ENCODE measurements around the gene PDE6G. TPM values are rescaled to one million over a fixed set of nuclear protein-coding genes. Genes with fewer than 3 reads are reported as not detected.
A peak's percentile ranks its signal among the peaks of the same experiment; 100 is the strongest.
"Not testable (repeated sequence)": the region's sequence is repeated elsewhere in the genome, so short reads cannot be mapped to it uniquely, and the experiment has no call there.

Gene PDE6G
- total RNA-seq, 1 donor from 2014 or later, result 0.40 TPM

DNA sequence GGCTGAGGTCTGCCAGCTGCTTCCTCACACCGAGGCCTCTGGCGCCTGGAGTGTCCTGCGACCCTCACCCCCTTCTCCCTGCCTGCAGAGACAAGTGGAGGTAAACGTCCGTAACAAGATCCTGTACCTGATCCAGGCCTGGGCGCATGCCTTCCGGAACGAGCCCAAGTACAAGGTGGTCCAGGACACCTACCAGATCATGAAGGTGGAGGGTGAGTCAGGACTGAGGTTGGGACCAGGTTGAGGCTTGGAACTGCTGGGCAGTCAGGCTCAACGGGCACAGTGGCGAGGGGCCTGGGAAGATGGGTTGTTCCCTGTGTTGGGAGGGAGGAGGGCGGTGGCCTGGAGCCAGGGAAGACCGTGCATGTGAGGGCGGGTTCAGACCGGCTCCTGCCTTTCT lies 32.3 kb upstream of the PDE6G start:
- no peak for DNase-seq (ENCODE audit: low spot score)

DNA sequence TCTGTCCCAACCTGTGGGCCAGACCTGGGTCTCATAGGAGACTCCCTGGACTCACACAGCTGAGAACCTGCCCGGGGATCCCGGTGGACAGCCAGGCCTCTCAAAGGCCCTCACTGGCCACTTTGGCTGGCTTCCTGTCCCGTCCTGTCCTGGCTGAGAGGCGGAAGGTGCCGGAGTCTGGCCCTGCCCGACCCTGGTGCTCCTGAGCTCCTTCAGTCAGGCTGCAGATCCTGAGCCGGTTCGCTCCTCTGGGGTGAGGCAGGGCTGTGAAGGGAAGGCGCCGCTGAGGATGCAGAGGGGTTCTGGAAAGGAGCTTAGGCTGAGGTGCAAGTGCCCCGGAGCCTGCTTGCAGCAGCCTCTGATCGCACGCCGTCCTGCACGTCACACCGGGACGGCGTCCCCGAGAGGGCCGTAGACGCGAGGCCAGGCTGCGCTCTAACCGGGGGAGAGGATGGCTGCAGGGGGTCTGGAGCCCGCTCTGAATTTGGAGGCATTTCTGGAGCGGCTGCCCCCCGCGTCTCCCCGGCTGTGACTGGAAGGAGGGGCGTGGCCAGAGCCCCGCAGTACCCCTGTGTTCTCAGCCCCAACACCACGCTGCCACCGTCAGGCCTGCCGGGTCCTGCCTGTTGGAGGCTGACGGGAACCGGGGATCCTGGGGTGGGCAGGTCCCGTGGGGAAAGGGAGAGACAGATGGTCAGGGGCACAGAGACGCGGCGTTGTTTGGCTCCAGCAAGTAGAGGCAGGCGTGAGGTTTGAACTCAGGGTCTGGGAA lies 31.6 kb upstream of the PDE6G start:
- DNase-seq (ENCODE audit: low spot score) (no peak), ATAC-seq (no peak)

More for the DNA sequence above, 32.3 kb upstream of the PDE6G start:
- no peak for ATAC-seq

DNA sequence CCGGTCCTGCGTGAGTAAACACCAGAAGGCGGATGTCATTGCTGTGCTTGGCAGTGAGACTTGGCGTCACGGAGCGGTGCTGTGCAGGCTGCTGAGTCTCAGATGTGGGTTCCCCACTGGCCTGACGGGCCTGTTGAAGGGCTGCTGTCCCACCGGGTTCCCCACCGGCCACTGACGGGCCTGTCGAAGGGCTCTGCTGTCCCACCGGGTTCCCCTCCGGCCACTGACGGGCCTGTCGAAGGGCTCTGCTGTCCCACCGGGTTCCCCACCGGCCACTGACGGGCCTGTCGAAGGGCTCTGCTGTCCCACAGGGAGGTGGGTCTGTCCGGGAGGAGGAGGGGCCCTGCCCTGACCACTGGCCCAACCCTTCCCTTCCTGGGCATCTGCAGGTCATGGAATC lies 30.3 kb upstream of the PDE6G start:
- DNase-seq (ENCODE audit: low spot score) (no peak), ATAC-seq (no peak)

DNA sequence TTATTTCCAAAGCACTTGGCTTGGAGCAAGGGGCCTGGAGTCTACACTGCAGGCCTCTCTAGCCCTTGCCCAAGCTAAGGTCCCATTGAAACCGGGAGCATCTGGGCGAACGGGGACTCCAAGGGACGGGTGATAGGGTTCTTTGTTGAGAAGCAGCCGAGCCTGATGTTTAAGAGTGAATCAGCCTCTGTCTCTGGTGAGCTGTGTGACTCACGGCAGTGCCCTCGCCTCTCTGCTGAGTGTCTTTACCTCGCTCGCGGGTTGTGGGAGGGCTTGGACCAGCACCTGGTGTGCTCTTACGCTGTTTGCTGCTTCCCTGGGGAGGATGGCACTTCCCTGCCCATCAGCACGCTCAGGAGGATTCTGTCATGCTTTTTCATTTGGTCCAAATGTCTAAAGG lies 28.8 kb upstream of the PDE6G start:
- no peak for DNase-seq (ENCODE audit: low spot score)
- no peak for ATAC-seq

DNA sequence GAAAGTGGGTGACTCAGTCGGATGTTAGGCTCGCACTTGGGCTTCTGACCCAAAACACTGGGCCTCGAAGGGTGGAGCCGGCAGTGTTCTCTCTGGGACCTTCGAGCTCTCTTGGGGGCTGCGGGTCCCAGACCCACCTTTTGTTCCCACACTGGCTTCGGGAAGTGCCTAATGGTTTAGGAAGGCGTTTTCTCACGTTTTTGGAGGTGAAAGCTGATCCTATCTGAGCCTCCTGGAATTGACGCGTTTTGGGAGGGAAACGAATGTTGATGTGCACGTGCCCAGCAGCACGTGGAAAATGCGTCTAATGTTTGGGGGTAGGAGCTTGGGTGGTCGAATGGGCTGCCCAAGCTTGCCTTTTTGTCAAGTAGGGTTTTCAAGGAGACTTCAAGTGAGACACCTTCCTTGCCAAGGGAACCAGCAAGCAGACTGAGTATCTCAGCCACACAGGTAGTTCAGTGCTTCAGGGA lies 28.1 kb upstream of the PDE6G start:
- ATAC-seq (no peak), DNase-seq (ENCODE audit: low spot score) (no peak)

DNA sequence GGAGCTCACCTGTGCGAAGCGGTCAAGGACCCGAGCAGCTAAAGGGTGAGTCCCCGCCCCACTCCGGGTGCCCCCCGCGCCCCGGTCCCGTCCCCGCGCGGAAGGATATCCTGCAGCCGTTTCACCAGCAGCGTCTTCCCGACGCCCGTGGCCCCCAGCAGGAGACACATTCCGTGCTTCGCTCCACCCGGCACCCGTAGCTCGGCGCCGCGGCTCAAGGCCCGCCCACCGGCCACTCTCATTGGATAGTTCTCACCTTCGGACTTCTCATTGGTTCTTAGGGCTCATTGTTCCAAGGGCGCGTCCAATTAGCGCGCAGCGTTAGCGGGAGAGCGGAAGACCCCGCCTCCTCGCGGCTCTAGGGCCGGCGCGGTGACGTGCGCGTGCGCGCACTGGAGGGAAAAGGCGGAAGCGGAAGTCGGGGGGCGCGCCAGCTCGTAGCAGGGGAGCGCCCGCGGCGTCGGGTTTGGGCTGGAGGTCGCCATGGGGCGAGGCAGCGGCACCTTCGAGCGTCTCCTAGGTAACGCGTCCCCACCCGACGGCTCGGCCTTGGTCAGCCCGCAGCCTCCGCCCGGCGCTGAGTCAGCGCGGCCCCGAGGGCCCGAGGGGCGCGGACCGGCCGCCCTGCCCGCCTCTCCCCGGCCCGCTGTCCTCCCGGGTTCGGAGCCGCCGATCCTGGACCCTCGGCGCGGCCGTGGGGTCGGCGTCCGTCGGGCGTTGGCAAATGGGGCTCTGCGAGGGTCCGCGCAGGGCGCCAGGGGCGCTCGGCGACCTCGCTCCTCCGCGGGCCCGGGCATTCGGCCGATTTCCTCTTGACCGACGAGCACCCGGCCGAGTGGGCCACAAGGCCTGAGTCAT lies 27.5 kb upstream of the PDE6G start, which contains the start of the genes ARL16 and HGS:
ARL16 (minus strand) TSS at position 214 of the 858 bp plus-strand sequence; CDS start at position 170, 44 bp downstream.
HGS (plus strand) TSS at position 428 of the 858 bp plus-strand sequence; CDS start at position 484, 56 bp downstream.
- ATAC-seq, result peak; percentile 90
- peak; percentile 99 for DNase-seq (ENCODE audit: low spot score)

DNA sequence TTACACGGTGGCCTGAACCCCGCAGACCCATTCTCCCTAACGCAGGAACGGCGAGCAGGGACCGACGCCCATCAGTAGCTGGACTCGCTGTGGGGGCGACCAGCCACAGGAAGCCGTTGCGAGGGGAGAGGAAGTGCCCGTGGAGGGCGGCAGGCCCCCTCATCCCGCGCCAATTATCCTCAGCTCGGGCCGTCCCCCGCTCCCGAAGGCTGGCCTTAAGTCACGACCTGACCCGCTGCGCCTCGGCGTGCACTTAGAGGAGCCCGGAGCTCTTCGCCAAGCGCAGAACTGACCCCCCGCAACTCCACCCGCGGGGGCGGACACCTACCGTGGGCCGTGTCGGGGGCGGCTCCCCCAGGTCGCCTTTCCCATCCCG lies 26.9 kb upstream of the PDE6G start:
- ATAC-seq (peak; percentile 19), DNase-seq (ENCODE audit: low spot score) (no peak)

DNA sequence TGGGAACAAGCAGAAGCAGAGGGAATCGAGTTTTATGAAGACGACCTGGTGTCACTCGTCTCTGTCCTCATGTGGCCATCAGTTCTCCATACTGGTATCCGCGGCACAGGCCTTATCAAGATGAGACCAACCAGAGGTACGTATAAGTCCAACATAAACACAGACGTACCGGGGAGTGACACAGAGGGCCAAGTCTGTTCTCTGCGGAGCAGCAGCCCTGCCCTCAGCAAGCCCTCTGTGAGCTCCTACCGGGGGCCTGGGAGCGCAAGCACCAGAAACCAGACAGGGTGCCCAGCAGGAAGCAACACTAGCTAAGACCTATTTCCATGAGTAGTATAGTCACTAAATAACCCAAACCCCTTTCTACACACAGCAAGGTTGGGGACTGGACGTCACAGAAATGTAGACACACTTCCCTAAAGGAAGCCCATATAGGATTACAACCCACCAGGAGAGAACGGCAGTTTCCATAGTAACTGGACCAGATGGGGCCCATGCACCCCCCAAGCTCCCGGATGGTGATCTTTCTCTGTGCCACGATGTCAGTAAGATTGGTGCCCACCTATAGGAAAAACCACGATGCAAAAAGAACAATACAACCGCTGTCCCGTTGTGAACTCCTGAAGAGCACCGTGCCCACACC lies 26.3 kb upstream of the PDE6G start:
- no peak for DNase-seq (ENCODE audit: low spot score)
- ATAC-seq, result no peak

DNA sequence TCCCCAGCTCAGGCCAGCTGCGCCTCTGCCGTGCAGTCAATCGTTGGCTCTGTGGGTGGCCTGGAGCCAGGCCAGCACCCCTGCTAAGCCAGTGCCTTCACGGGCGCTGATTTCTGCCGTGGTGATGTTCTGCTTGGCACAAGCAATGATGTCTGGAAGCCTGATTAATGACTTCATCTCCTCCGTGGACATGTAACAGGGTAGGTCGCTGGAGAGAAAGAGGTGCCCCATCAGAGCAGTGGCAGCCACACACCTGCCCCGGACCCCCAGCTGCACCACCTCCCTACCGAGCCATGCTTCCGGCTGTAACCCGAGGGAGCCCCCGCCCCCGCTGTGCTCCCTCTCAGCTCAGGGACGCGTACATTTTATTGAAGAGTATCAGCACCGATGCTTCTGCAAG lies 25.3 kb upstream of the PDE6G start:
- DNase-seq (ENCODE audit: low spot score) (no peak), ATAC-seq (no peak)

DNA sequence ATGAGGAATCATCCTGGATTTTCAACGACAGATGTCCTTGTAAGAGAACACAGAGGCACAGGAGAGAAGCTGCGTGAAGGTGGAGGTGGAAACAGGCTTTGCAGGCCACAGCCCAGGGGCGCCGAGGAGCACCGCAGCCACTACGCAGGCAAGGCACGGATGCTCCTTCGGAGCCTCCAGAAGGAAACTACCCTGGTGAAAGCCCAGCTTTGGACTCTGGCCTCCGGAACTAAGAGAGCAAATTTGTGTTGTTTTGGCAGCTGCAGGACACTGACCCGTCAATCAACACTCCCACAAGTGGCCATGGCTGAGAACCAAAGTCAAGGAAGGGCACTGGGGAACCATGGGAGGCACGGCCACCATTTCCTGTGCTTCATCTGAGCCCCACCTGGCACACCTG lies 23.8 kb upstream of the PDE6G start:
- DNase-seq (ENCODE audit: low spot score), result peak; percentile 74
- peak; percentile 49 for ATAC-seq

DNA sequence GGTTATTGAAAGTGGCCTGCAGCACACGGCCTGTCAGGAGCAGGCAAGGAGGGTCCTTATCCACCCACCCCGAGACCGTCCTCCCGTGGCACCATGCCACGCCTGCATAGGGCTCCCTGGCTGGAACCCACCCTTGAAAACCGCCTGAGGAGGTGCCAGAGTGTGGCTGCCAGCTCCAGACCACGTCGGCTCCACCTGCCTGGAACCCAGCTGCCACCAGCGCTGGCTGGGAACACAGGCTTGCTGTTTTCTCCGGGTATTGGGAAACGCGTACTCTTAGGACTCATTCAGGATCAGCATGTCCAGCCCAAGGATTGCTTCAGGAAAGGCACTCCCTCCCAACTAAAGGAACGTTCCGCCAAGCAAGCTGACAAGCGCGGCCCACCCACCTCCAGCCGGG lies 20.6 kb upstream of the PDE6G start:
- DNase-seq (ENCODE audit: low spot score) (peak; percentile 67), ATAC-seq (peak; percentile 78)

DNA sequence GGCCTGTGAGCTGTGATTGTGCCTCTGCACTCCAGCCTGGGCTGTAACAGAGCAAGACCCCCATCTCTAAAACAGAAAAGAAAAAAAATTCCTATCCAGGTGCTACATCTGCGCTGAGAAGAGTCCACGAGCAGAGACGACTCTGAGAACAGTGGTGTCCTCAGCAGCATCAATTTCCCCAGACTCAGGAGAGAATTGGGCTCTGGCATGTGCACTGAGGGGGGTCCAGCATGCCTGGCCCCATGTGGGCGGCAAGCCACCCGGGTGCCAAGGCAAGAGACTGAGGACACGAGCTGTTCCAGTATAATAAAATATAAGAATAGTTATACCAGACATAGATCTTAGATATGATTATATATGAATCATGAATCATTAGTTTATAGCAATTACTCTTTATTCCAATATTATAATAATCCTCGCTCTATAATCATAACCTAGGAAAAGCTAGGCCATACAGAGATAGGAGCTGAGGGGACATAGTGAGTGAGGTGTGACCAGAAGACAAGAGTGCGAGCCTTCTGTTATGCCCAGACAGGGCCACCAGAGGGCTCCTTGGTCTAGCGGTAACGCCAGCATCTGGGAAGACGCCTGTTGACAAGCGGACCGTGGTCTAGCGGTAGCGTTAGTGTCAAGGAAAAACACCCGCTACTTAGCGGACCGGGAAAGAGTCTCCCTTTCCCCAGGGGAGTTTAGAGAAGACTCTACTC lies 19.3 kb upstream of the PDE6G start:
- not testable (repeated sequence) for ATAC-seq; DNase-seq (ENCODE audit: low spot score)

DNA sequence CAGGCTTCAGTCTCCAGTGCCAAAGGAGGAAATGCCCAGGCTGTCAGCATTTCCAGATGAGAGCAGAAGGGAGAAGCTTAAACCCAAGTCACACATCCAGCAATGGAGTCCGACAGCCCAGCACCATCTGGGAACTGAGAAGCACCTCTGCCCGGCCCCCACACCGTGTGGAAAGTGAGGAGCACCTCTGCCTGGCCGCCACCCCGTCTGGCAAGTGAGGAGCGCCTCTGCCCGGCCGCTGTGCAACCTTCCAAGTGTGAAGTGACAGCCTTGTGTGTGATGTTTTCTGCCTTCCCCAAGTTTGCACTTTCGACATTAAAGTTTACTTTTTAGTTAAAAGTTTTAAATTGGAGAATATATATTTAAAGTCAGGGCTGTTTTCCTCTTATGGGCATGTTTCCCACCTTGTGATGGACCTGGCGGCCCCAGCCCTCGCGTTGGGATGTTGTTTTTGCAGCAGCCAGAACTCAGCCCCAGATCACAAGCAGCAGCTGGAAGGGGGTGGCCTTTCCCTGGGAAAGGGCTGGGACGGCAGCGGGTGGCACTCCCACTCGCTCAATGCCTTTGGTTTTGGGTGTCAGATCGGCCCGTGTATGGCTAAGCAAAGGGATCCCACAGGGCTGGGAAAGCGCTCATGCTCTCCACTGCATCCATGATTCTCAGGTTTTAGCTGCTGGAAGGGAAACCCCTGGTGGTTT lies 17.4 kb upstream of the PDE6G start:
- DNase-seq (ENCODE audit: low spot score) (no peak), ATAC-seq (no peak)

DNA sequence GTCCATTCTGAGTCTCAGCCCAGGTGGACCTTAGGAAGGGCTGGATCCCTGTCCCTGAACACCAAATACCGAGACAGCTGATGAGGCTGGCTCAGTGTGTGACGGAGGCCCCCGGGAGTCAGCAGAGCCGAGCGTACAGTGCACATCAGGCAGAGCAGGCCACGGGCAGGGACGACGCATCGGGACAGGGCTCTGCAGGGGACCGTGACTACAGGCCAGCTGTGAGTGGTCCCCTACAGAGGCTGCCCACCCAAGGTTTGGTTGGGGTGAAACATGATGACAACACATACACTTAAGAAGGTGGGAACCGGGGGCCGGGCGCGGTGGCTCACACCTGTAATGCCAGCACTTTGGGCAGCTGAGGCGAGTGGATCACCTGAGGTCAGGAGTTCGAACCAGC lies 16.6 kb upstream of the PDE6G start:
- no peak for DNase-seq (ENCODE audit: low spot score)
- ATAC-seq, result no peak

DNA sequence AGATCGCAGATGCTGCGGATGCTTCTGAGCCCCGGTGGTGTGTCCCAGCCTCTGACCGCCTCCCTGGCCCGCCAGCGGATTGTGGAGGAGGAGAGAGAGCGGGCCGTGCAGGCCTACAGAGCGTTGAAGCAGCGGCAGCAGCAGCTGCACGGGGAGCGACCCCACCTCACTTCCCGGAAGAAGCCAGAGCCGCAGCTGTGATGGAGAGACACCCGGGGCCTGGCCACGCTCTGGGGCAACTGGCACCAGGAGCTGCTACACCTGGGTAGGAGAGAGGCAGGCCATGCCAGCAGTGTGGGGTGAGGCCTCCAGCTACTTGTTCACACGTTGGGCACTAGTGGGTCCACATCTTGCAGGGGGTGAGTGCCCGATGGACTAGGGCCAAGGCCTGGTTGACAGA lies 16.2 kb upstream of the PDE6G start:
- ATAC-seq (no peak), DNase-seq (ENCODE audit: low spot score) (no peak)

DNA sequence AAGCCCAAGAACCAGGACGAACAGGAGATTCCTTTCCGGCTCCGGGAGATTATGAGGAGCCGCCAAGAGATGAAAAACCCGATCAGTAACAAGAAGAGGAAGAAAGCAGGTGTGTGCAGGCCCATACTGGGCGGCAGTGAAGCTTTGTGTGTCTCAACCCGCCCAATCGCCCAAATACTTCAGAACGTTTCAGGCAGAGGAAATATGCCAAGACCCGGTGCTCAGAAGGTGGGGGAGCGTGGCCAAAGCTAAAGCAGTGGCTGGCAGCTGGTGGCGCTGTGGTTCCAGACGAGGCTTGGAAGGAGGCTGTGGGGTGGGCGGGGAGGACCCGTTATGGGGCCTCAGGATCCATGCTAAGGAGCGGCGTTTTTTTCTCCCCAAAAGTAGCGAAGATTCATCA lies 11.4 kb upstream of the PDE6G start:
- ATAC-seq (no peak), DNase-seq (ENCODE audit: low spot score) (no peak)

DNA sequence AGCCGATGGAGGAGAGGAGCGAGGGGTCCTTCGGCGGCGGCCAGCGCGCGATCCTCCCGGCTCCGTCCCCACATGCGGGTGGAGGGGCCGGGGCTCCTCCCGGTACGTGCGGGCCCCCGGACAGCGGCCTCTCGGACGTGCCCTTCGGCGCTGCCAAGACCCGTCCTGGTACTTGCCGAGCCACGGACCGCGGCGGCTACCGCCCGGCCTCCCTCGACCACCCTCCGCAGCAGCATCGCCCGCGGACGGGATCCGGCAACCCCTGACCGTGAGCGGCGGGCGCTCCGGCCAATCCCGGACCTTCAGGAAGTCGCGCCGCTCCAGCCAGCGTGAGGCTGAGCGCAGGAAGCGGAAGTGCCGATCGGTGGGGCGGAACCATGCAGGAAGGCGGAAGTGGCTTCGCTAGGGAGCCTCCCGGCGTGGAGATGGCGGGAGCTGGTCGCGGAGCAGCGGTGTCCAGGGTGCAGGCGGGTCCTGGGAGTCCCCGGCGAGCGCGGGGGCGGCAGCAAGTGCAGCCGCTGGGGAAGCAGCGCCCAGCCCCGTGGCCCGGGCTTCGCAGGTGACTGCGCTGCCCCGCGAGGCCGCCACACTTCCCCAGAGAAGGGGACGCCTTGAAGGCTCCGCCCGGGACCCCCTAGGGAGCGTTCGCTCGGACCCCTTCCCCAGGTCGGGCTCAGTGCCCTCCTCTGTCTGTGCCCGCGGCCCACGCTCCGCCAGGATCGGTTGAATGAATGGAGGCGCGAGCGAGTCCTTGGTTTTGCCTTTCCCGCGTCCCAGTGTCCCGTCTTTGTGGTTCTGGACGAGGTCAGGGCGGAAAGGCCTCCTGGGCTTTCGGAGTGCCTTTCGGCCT lies 10.2 kb upstream of the PDE6G start, which contains the start of the genes CCDC137 and OXLD1:
CCDC137 (plus strand) TSS at position 396 of the 850 bp plus-strand sequence; CDS start at position 426, 30 bp downstream.
OXLD1 (minus strand) TSS at position 264 of the 850 bp plus-strand sequence; CDS start at position 236, 28 bp downstream.
- DNase-seq (ENCODE audit: low spot score), result peak; percentile 97
- peak; percentile 97 for ATAC-seq

DNA sequence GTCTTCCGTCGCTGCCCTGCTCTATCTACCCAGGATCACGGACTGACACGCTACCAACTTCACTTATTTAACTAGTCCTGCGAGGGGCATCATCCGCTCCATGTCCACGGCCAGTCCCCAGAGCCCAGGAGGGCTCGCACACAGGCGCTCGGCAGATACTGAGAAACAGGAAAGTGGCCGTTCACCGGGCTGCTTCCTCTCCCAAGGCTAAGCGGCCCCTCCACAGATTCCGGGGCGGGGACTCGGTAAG lies 9.7 kb upstream of the PDE6G start:
- ATAC-seq (peak; percentile 21), DNase-seq (ENCODE audit: low spot score) (no peak)

Data from left lobe of liver (tissue), 2 donors.